ENCODE data around the gene FAM184A. TPM values are rescaled to one million over a fixed set of nuclear protein-coding genes. Genes with fewer than 3 reads are reported as not detected.

Gene FAM184A
- total and polyA plus RNA-seq, 2 experiments from 2014 or later = 4.8 to 13.7 TPM

DNA sequence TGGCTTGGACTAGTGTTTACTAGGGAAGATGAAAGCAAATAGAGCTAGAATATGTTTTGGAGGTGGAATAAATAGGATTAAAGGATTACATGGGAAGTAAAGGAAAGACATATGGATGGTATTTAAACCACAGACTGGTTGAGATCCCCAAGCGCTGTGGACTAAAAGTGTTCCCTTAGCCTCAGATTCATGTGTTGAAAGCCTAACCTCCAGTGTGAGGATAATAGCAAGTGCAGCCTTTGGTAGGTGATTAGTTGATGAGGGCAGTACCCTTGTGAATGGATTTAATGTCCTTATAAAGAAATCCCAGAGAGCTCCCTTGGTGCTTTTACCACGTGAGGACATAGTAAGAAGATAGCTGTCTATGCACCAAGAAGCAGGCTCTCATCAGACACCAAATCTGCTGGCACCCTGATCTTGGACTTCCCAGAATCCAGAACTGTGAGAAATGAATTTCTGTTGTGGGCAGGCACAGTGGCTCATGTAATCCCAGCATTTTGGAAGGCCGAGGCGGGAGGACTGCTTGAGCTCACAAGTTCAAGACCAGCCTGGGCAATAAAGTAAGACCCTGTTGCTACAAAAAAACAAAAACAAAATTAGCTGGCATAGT lies 86.2 kb downstream of the FAM184A start:
- no peaks in the 10 kb centered on the region for H3K9me3 ChIP-seq (ENCODE audit: low read depth)
- no peak for DNase-seq (ENCODE audit: low read depth in 1 of 2, low spot score in 1 of 2)
- H3K27me3 ChIP-seq = no peaks in the 10 kb centered on the region
- H3K4me1 ChIP-seq (ENCODE audit: low read depth) = peaks cover 3% of the 10 kb centered on the region
- H3K27ac ChIP-seq = no peak overlapping the region
- H3K36me3 ChIP-seq = no peaks in the 10 kb centered on the region
- no peak for TF ChIP-seq CTCF (IDR thresholded peaks at IDR 0.05; ENCODE audit: low read depth, low read length)
- no peak overlapping the region for H3K4me3 ChIP-seq

DNA sequence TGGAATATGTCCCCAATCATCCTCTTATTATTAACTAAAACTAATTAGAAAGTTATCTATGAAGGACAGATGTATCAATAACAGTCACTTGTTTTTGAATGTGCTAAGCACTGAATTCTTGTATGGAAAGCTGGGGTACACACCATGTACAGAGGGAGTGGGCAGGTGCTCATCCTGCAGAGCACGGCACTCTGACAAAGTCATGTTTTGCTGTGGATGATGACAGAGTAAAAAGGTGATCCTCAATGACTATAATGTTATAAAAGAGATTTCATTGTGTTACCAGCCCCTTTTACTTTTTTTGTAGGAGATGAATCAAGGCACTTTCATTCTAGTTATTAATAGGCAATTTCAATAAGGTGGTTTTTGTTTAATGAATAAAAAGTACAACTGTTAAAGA lies 92.2 kb downstream of the FAM184A start:
- Histone ChIP-seq H3K27me3 (no peaks in the 10 kb centered on the region), H3K27ac (no peak overlapping the region), H3K4me1 (ENCODE audit: low read depth) (peaks cover 1% of the 10 kb centered on the region), H3K9me3 (ENCODE audit: low read depth) (no peaks in the 10 kb centered on the region), H3K4me3 (no peak overlapping the region), H3K36me3 (no peaks in the 10 kb centered on the region)
- no peak for TF ChIP-seq CTCF (IDR thresholded peaks at IDR 0.05; ENCODE audit: low read depth, low read length)
- DNase-seq (ENCODE audit: low read depth in 1 of 2, low spot score in 1 of 2) = no peak

DNA sequence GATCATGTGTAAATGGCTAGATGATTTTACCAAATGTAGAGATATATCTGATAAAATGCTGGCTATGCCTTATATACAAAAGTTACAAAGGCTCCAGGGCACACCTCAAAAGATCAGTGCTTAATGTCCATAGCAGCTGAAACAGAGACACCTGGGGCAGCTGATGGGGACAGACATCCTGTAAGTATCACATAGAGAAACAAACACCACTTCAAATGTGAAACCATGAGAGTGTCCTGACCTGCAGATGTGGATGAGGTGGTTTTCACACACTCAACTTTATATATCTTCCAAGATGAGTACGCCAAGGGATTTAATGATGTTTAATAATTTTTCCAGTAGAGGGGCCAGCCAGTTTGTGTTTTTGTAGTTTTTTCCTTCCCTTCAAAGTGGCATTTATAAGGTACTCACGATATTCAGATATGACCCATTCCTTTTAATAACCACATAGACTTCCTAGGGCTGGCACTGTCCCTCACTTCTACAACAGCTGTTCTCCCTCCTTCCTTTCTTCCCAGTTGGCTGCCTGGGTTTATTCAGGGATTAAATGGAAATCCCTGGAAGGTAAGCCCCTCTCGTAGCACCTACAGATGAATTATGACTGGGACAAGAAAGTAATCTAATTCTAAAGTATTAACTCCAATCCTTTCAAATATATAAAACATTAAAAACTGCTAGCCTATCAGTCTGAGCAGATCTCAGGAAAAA lies 93.2 kb downstream of the FAM184A start:
- Histone ChIP-seq H3K9me3 (ENCODE audit: low read depth) (no peaks in the 10 kb centered on the region), H3K4me1 (ENCODE audit: low read depth) (peaks cover 11% of the 10 kb centered on the region), H3K27me3 (no peaks in the 10 kb centered on the region), H3K4me3 (no peak overlapping the region), H3K27ac (no peak overlapping the region), H3K36me3 (no peaks in the 10 kb centered on the region)
- no peak for DNase-seq (ENCODE audit: low read depth in 1 of 2, low spot score in 1 of 2)
- no peak for TF ChIP-seq CTCF (IDR thresholded peaks at IDR 0.05; ENCODE audit: low read depth, low read length)

- TF ChIP-seq CTCF (IDR thresholded peaks at IDR 0.05; ENCODE audit: low read depth, low read length) = no peak
- no peak overlapping the region for H3K4me3 ChIP-seq
- H3K27me3 ChIP-seq = no peaks in the 10 kb centered on the region
- peaks cover 15% of the 10 kb centered on the region for H3K4me1 ChIP-seq (ENCODE audit: low read depth)
- H3K27ac ChIP-seq = no peak overlapping the region
- H3K36me3 ChIP-seq = no peaks in the 10 kb centered on the region
- no peaks in the 10 kb centered on the region for H3K9me3 ChIP-seq (ENCODE audit: low read depth)
- DNase-seq (ENCODE audit: low read depth in 1 of 2, low spot score in 1 of 2) = no peak
Measured at GRCh38 chr6:118984342-118984741, 94.1 kb downstream of the FAM184A start.

DNA sequence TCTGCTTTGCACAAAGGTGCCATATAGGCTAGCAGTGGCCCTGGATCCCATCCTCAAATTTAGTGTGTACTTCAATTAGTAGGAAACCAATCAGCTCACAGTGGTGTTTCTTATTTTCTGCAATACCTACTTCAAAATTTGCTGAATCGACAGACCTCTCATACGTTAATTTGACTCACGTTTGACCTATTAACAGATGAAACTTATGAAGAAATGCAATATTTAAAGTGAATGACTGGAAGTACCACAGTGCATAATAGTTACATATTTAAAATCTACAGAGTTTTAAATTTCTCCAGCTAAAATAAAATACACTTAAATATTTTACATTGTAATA lies 95.9 kb downstream of the FAM184A start:
- Histone ChIP-seq H3K9me3 (ENCODE audit: low read depth) (no peaks in the 10 kb centered on the region), H3K27ac (no peak overlapping the region), H3K4me1 (ENCODE audit: low read depth) (peaks cover 15% of the 10 kb centered on the region), H3K36me3 (no peaks in the 10 kb centered on the region), H3K4me3 (no peak overlapping the region), H3K27me3 (no peaks in the 10 kb centered on the region)
- TF ChIP-seq CTCF (IDR thresholded peaks at IDR 0.05; ENCODE audit: low read depth, low read length) = no peak
- no peak for DNase-seq (ENCODE audit: low read depth in 1 of 2, low spot score in 1 of 2)
